Left forelimb (tissue), 1 donor: ENCODE data around the gene TTC34.
"Not testable (repeated sequence)": the region's sequence is repeated elsewhere in the genome, so short reads cannot be mapped to it uniquely, and the experiment has no call there.

Experiments
- DNase-seq: peaks from one replicate; pipeline ENCODE4 v3.0.0-alpha.2; 2018; ENCODE audit warnings: low spot score

Gene TTC34

DNA sequence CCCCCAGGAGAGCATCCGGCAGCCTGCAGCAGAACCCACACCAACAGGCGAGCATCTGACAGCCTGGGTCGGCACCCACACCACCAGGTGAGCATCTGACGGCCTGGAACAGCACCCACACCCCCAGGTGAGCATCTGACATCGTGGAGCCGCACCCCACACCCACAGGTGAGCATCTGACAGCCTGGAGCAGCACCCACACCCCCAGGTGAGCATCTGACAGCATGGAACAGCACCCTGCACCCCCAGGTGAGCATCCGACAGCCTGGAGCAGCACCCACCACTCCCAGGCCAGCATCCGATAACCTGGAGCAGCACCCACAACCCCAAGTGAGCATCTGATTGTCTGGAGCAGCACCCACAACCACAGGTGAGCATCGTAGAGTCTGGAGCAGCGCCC is 124.8 kb downstream of the TTC34 start:
- DNase-seq: not testable (repeated sequence)

DNA sequence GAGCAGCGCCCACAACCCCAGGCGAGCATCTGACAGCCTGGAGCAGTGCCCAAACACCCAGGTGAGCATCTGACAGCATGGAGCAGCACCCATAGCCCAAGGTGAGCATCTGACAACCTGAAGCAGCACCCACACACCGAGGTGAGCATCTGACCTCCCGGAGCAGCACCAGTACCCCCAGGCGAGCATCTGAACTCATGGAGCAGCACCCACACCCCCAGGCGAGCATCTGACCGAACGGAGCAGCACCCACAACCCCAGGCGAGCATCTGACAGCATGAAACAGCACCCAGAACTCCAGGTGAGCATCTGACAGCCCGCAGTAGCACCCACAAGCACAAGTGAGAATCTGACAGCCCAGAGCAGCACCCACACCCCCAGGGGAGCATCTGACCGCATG is 129.8 kb downstream of the TTC34 start:
- not testable (repeated sequence) for DNase-seq

GRCh38 chr1:2659806-2660205 is 141.7 kb downstream of the TTC34 start:
- not testable (repeated sequence) for DNase-seq

- not testable (repeated sequence) for DNase-seq
Observed at GRCh38 chr1:2657909-2658308, 143.6 kb downstream of the TTC34 start.

- not testable (repeated sequence) for DNase-seq
Observed at GRCh38 chr1:2657124-2657523, 144.4 kb downstream of the TTC34 start.

DNA sequence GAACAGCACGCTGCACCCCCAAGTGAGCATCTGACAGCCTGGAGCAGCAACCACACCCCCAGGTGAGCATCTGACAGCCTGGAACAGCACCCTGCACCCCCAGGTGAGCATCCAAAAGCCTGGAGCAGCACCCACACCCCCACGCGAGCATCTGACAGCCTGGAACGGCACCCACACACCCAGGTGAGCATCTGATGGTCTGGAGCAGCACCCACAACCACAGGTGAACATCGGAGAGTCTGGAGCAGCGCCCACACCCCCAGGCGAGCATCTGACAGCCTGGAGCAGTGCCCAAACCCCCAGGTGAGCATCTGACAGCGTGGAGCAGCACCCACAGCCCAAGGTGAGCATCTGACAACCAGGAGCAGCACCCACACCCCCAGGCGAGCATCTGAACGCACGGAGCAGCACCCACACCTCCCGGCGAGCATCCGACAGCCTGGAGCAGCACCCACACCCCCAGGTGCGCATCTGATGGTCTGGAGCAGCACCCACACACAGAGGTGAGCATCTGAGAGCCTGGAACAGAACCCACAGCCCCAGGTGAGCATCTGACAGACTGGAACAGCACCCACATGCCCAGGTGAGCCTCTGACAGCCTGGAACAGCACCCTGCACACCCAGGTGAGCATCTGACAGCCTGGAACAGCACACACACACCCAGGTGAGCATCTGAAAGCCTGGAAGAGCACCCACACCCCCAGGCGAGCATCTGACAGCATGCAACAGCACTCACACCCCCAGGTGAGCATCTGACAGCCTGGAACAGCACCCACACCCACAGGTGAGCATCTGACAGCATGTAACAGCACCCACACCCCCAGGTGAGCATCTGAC is 145.7 kb downstream of the TTC34 start:
- peak; percentile 82 for DNase-seq

- DNase-seq: peak; percentile 81
Observed at GRCh38 chr1:2654443-2654948, 147.0 kb downstream of the TTC34 start.

GRCh38 chr1:2653741-2654442 is 147.6 kb downstream of the TTC34 start:
- DNase-seq: not testable (repeated sequence)

- DNase-seq: peak; percentile 74
Observed at GRCh38 chr1:2652926-2653571, 148.4 kb downstream of the TTC34 start.

GRCh38 chr1:2652152-2652925 is 149.2 kb downstream of the TTC34 start:
- not testable (repeated sequence) for DNase-seq

- DNase-seq: no peak
Observed at GRCh38 chr1:2650967-2651645, 150.4 kb downstream of the TTC34 start.

DNA sequence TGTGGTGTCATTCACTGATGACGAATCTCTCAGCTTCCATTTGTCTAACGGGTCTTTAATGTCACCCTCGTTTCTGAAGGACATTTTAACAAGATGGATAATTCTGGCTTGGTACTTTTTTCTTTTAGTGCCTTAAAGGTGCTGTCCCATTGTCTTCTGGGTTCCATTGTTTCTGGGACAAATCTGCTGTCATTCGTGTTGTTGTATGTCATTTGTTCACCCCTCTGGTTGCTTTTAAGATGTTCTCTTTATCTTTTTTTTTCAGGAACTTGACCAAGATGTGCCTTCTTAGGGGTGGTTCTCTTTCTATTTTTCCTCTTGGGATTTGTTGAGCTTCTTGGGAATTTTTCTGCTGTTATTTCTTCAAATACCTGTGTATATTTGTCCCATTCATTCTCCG is 154.7 kb downstream of the TTC34 start:
- DNase-seq: no peak

GRCh38 chr1:2645776-2646175 is 155.7 kb downstream of the TTC34 start:
- DNase-seq: no peak

- no peak for DNase-seq
Observed at GRCh38 chr1:2645143-2645542, 156.3 kb downstream of the TTC34 start.

- no peak for DNase-seq
Observed at GRCh38 chr1:2644591-2645101, 156.8 kb downstream of the TTC34 start.

DNA sequence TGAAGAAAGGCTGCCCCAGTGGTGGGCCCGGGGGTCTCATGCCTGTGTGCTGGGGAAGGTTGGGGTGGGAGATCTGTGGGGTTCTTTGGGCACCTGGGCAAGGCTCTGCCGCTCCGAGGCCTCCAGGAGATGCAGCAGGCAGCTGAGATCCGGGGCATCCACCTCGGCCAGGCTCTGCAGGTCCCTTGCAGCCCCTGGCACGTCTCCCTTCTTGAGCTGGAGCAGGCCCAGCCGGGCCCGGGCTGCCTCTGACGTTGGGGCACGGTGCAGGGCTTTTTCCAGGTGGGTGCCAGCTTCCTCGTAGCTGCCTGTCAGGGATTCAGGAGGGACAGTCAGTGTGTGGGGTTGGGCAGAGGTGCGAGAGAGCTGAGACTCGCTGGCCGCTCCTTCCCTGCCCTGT is 157.3 kb downstream of the TTC34 start:
- DNase-seq: no peak

GRCh38 chr1:2643414-2644077 is 157.9 kb downstream of the TTC34 start:
- no peak for DNase-seq

- DNase-seq: peak; percentile 95
Observed at GRCh38 chr1:2642560-2643413, 158.7 kb downstream of the TTC34 start.

DNA sequence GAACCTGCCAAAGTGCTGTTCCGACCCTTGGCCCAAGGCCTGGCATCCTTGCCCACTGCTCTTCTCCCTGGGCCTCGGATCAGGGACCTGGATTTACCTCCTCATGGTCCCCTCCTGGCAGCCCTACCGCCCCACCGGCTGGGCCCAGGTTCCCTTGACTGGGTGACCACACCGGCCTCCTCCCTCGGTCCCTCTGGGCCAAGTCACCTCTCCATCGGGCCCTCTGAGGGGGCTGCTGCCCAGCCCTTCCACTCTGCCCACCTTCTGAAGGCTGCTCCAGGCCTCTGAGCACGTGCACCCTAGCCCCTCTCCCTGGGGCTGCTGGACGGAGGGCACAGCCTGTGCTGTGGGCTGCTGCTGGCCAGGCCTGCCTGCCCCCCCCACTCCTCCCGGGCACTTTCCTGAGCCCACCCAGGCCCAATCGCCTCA is 159.3 kb downstream of the TTC34 start:
- no peak for DNase-seq
